ELR (cell line): ENCODE data around the gene TPRX2.
A peak's percentile ranks its signal among the peaks of the same experiment; 100 is the strongest.
"Not testable (repeated sequence)": the region's sequence is repeated elsewhere in the genome, so short reads cannot be mapped to it uniquely, and the experiment has no call there.

Experiments used
- DNase-seq: peaks from one replicate; pipeline ENCODE4 v3.0.0-alpha.2; 2015; ENCODE audit warnings: low read depth

TPRX2 gene

GRCh38 chr19:47861630-47862029, 2.6 kb downstream of the TPRX2 start:
- no peak for DNase-seq

- peak; percentile 75 for DNase-seq
Measured at GRCh38 chr19:47863514-47863936, 4.5 kb downstream of the TPRX2 start.

- no peak for DNase-seq
Measured at GRCh38 chr19:47865166-47865565, 6.1 kb downstream of the TPRX2 start.

- no peak for DNase-seq
Measured at GRCh38 chr19:47878906-47879305, 19.9 kb downstream of the TPRX2 start.

GRCh38 chr19:47879385-47879784, 20.4 kb downstream of the TPRX2 start:
- DNase-seq, result not testable (repeated sequence)

- no peak for DNase-seq
Measured at GRCh38 chr19:47881757-47882156, 22.7 kb downstream of the TPRX2 start.

- no peak for DNase-seq
Measured at GRCh38 chr19:47882890-47883289, 23.9 kb downstream of the TPRX2 start.

- no peak for DNase-seq
Measured at GRCh38 chr19:47885067-47885463, 26.0 kb downstream of the TPRX2 start.

GRCh38 chr19:47886010-47886559, 27.1 kb downstream of the TPRX2 start, which contains the start of gene SULT2A1:
SULT2A1 (minus strand) TSS chr19:47886315; CDS start chr19:47886257, 58 bp downstream.
- no peak for DNase-seq

- DNase-seq, result no peak
Measured at GRCh38 chr19:47890865-47891621, 32.0 kb downstream of the TPRX2 start.

- DNase-seq, result no peak
Measured at GRCh38 chr19:47891622-47891922, 32.5 kb downstream of the TPRX2 start.

- no peak for DNase-seq
Measured at GRCh38 chr19:47891923-47892666, 33.1 kb downstream of the TPRX2 start.

GRCh38 chr19:47895165-47895782, 36.2 kb downstream of the TPRX2 start:
- no peak for DNase-seq

GRCh38 chr19:47896019-47896418, 37.0 kb downstream of the TPRX2 start:
- no peak for DNase-seq

- DNase-seq, result no peak
Measured at GRCh38 chr19:47896773-47897172, 37.7 kb downstream of the TPRX2 start.

- no peak for DNase-seq
Measured at GRCh38 chr19:47897861-47898260, 38.8 kb downstream of the TPRX2 start.

GRCh38 chr19:47899335-47899734, 40.3 kb downstream of the TPRX2 start:
- no peak for DNase-seq

- no peak for DNase-seq
Measured at GRCh38 chr19:47901370-47901769, 42.3 kb downstream of the TPRX2 start.

GRCh38 chr19:47909350-47909749, 50.3 kb downstream of the TPRX2 start:
- not testable (repeated sequence) for DNase-seq

- not testable (repeated sequence) for DNase-seq
Measured at GRCh38 chr19:47910191-47910590, 51.2 kb downstream of the TPRX2 start.
